PC-9 (cell line): ENCODE results near the gene NCBP2.

Source experiments
- EZH2 ChIP-seq: fragments of 200-600 bp; sonication (generic); IDR thresholded peaks from 2 replicates; pipeline ENCODE4 v1.8.0; 2017; ENCODE audit warnings: antibody characterized with exemption, low read depth
- TF ChIP-seq, protein P1 (sequence below): fragments of 200-600 bp; sonication (generic); conservative IDR thresholded peaks from 2 replicates; pipeline ENCODE4 v1.6.1; 2017; ENCODE audit warnings: mixed run types, antibody characterized with exemption, mild to moderate bottlenecking, moderate library complexity

DNA sequence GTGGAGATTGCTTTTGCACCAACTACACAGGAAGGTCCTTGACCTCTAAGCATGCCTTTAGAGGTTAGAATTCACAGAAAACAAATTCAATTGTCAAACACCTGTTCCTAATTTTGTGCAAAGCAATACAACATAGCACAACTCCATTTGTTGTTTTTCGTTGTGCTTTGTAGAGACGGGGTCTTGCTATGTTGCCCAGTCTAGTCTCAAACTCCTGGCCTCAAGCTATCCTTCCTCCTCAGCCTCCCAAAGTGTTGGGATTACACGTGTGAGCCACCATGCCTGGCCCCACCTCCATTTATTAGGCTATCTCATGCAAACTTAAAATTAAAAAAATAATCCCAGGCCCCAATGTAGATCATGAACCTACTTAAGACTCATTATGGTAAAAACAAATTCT, 6.0 kb downstream of the NCBP2 start:
- TF ChIP-seq, protein P1, sequence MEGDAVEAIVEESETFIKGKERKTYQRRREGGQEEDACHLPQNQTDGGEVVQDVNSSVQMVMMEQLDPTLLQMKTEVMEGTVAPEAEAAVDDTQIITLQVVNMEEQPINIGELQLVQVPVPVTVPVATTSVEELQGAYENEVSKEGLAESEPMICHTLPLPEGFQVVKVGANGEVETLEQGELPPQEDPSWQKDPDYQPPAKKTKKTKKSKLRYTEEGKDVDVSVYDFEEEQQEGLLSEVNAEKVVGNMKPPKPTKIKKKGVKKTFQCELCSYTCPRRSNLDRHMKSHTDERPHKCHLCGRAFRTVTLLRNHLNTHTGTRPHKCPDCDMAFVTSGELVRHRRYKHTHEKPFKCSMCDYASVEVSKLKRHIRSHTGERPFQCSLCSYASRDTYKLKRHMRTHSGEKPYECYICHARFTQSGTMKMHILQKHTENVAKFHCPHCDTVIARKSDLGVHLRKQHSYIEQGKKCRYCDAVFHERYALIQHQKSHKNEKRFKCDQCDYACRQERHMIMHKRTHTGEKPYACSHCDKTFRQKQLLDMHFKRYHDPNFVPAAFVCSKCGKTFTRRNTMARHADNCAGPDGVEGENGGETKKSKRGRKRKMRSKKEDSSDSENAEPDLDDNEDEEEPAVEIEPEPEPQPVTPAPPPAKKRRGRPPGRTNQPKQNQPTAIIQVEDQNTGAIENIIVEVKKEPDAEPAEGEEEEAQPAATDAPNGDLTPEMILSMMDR = no peak
- TF ChIP-seq EZH2 = no peak
